Cerebellar nuclear complex (tissue), 1 donor: ENCODE data around the gene HBE1.
"Not testable (repeated sequence)": the region's sequence is repeated elsewhere in the genome, so short reads cannot be mapped to it uniquely, and the experiment has no call there.

Source experiments
- DNase-seq, 2 experiments: peaks; one replicate each; lab custom pipeline; 2025; lab: John Stamatoyannopoulos, UW

The HBE1 gene

GRCh38 chr11:5253440-5253839, 16.3 kb downstream of the HBE1 start:
- not testable (repeated sequence) for DNase-seq

GRCh38 chr11:5252919-5253265, 16.9 kb downstream of the HBE1 start:
- DNase-seq, result no peak

- DNase-seq, result no peak
Measured at GRCh38 chr11:5252192-5252918, 17.4 kb downstream of the HBE1 start.

DNA sequence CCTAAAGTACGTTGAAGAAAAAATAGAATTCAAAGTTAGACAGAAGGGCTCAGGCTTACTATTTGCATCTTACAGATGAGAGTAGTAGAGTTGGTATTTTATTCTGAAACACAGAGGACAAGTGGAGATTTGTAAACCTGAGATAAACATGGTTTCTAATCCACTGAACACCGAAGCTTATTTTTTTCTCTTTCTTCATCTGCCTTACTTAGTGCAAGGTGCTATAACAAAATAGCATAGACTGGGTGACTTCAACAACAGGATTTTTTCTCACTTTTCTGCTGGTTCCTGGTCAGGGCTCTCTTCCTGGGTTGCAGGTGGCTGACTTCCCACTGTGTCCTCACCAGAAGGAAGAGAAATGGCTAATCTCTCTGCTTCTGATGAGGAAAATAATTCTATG, 18.0 kb downstream of the HBE1 start:
- no peak for DNase-seq

GRCh38 chr11:5250543-5251204, 19.1 kb downstream of the HBE1 start:
- DNase-seq, result no peak

DNA sequence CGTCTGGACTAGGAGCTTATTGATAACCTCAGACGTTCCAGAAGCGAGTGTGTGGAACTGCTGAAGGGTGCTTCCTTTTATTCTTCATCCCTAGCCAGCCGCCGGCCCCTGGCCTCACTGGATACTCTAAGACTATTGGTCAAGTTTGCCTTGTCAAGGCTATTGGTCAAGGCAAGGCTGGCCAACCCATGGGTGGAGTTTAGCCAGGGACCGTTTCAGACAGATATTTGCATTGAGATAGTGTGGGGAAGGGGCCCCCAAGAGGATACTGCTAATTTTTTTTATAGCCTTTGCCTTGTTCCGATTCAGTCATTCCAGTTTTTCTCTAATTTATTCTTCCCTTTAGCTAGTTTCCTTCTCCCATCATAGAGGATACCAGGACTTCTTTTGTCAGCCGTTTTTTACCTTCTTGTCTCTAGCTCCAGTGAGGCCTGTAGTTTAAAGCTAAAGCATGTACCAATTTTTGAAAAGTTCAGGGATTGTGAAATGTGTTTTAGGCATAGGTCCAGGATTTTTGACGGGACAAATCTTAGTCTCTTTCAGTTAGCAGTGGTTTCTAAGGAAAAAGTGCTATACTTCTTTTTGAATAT, 19.8 kb downstream of the HBE1 start, which contains the start of gene HBG1:
HBG1 (minus strand) TSS at position 51 of the 590 bp plus-strand sequence. CDS start 53 bp downstream, outside the sequence.
- DNase-seq, result not testable (repeated sequence)

- not testable (repeated sequence) for DNase-seq
Measured at GRCh38 chr11:5248498-5248897, 21.2 kb downstream of the HBE1 start.

DNA sequence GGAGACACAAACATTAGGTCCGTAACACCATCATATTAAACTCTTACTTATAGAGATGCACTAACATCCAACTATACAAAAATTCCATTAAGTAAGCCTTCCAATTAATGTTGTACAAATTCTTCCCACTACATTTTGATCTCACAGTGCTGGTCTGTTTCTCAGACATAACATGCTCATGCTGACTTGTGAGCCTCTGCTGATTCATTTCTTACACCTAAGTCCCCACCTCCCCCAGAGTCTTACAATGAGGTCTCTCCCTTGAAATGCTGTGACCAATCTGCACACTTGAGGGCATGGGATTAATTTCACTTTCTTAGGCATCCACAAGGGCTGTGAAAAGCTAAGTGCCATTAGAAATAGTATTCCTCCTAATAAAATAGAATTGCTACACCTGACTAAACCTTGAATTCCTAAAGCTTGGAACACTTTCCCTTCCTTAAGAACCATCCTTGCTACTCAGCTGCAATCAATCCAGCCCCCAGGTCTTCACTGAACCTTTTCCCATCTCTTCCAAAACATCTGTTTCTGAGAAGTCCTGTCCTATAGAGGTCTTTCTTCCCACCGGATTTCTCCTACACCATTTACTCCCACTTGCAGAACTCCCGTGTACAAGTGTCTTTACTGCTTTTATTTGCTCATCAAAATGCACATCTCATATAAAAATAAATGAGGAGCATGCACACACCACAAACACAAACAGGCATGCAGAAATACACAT, 22.1 kb downstream of the HBE1 start:
- DNase-seq, result no peak

DNA sequence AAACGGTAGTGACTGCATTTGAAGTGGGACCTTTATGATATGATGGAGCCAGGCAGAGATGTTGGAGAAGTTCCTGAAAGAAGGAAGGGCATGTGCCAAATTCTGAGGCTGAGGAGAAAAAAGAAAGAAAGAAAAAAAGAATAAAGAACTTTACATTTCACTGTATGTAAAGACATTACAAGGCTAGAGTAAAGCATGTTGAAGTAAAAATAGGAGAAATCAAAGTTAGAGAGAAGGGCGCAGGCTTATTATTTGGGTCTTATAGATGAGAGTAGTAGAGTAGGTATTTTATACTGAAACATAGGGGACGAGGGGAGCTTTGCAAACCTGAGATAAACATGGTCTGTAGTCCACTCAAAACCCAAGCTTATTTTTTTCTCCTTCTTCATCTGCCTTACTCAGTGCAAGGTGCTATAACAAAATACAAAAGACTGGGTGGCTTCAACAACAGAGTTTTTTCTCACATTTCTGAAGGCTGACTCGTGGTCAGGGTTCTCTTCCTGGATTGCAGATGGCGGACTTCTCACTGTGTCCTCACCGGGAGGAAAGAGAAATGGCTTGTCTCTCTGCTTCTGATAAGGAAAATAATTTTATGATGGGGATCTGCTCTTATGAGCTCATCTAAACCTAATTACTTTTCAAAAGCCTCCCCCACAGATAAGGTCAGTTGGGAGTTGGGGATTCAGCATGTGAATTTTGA, 22.8 kb downstream of the HBE1 start:
- DNase-seq, result no peak

DNA sequence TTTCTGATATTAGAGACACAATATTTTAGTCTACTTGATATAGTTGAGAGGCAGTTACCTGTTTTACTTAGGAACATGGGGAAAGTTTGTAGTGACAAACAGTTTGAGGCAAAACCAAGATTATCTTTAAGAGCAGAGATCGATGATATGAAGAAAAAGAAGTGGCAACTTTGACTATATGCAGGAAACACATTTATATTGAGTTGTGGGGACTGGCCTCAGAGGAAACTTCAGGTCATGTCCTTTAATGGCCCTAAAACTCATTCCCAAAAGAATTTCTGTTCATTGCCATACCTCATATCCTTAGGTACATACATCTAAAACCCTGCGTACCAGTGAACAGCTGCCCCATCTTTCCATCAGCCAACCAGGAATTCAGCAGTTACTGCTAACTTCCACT, 24.6 kb downstream of the HBE1 start:
- no peak for DNase-seq

DNA sequence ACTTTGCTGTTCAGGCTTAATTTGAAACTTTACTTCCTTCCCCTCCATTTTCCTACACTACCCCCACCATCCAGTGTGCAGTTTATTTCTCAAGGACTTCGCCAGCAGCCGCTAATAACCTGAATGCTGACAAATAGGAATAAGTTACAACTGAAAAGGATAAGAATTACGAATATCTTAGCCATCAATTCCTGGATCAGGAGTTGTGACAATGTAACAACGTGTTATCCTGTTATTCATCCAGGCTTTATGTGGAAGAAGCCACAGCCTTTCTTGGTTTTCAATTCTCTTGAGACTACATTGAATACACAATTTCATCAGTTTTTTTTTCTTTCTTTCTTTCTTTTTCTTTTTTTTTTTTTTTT, 25.9 kb downstream of the HBE1 start:
- DNase-seq, result no peak

GRCh38 chr11:5242933-5243815, 26.6 kb downstream of the HBE1 start:
- DNase-seq, result no peak

- no peak for DNase-seq
Measured at GRCh38 chr11:5242208-5242607, 27.5 kb downstream of the HBE1 start.

DNA sequence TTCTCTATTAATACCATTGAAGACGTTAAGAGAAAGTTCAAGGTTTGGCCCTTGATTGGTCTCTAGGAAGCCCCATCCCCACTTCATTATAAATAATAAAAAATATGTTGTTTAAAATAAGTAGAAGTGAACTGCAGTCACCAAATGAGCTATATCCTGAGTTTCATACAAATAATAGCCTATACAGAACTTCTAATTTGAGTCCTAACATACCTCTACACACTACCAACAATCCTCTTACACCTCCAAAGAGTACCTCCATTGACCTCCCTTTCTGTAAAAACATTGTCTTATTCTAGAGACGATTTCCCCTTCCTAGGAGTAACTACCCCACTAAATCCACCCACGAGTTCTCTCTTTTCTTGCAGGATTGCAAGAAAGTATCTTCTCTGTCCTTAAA, 28.3 kb downstream of the HBE1 start:
- DNase-seq, result no peak

- no peak for DNase-seq
Measured at GRCh38 chr11:5240458-5240857, 29.3 kb downstream of the HBE1 start.

GRCh38 chr11:5240056-5240455, 29.7 kb downstream of the HBE1 start:
- DNase-seq, result no peak

- DNase-seq, result no peak
Measured at GRCh38 chr11:5239046-5239445, 30.7 kb downstream of the HBE1 start.

- no peak for DNase-seq
Measured at GRCh38 chr11:5238486-5238885, 31.3 kb downstream of the HBE1 start.

DNA sequence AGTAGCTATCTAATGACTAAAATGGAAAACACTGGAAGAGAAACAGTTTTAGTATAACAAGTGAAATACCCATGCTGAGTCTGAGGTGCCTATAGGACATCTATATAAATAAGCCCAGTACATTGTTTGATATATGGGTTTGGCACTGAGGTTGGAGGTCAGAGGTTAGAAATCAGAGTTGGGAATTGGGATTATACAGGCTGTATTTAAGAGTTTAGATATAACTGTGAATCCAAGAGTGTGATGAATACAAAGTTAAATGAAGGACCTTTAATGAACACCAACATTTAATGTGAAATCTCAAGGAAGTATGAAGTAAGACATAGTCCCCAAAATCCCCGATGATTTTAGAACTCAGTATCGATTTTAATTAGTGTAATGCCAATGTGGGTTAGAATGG, 32.3 kb downstream of the HBE1 start:
- DNase-seq, result no peak

DNA sequence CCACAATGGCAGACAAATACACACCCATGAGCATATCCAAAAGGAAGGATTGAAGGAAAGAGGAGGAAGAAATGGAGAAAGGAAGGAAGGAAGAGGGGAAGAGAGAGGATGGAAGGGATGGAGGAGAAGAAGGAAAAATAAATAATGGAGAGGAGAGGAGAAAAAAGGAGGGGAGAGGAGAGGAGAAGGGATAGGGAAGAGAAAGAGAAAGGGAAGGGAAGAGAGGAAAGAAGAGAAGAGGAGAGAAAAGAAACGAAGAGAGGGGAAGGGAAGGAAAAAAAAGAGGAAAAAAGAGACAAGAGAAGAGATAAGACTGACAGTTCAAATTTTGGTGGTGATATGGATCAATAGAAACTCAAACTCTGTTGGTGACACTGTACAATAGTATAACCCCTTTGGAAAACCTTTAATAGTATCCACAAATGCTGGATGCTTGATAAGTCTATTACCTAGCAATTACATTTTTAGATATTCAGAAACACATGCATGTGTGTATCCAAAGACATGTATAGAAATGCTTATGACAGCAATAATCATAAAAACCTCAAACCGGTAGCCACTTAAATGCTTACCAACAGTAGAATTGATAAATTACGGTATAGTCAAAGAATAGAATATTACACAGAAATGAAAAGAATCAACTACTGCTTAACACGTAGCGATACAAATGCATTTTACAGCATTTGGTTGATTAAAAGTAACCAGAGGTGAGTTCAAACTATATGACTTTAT, 34.2 kb downstream of the HBE1 start:
- no peak for DNase-seq
